SH-SY5Y (cell line): ENCODE data around the gene MARS1.

Experiments
- GATA2 ChIP-seq: IDR thresholded peaks from 2 replicates; pipeline ENCODE4 v1.6.1; 2011; ENCODE audit warnings: mild to moderate bottlenecking, low read depth, low read length
- GATA3 ChIP-seq: IDR thresholded peaks from 2 replicates; pipeline ENCODE4 v1.6.1; 2011; ENCODE audit warnings: low read depth, mild to moderate bottlenecking, low read length, moderate library complexity

DNA sequence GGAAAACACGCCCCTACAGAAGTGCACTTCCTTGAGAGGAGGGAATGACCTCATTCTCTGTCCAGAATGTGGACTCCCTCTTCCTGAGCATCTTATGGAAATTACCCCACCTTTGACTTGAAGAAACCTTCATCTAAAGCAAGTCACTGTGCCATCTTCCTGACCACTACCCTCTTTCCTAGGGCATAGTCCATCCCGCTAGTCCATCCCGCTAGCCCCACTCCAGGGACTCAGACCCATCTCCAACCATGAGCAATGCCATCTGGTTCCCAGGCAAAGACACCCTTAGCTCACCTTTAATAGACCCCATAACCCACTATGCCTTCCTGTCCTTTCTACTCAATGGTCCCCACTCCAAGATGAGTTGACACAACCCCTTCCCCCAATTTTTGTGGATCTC lies 37.8 kb upstream of the MARS1 start:
- no peak for TF ChIP-seq GATA3
- TF ChIP-seq GATA2: no peak
